Mesodermal cell (in vitro differentiated cells): ENCODE measurements around the gene FBXL14.
A peak's percentile ranks its signal among the peaks of the same experiment; 100 is the strongest.
"Not testable (repeated sequence)": the region's sequence is repeated elsewhere in the genome, so short reads cannot be mapped to it uniquely, and the experiment has no call there.

ENCODE experiments used
- H3K27ac ChIP-seq: 2 replicates; pipeline ENCODE4 v1.7.0; 2013; ENCODE audit warnings: mild to moderate bottlenecking, low read depth, low read length, moderate library complexity; ENCODE audit not compliant: severe bottlenecking
- H3K36me3 ChIP-seq: 2 replicates; pipeline ENCODE4 v1.7.1; 2013; ENCODE audit warnings: mild to moderate bottlenecking, low read length, moderate library complexity; ENCODE audit not compliant: control insufficient read depth, insufficient read depth
- H3K4me1 ChIP-seq: one replicate; pipeline ENCODE4 v1.7.1; 2013; ENCODE audit warnings: mild to moderate bottlenecking, low read length; ENCODE audit not compliant: insufficient read depth, control insufficient read depth, poor library complexity, severe bottlenecking
- H3K4me3 ChIP-seq: 2 replicates; pipeline ENCODE4 v1.7.0; 2013; ENCODE audit warnings: low read length, control low read depth, mild to moderate bottlenecking; ENCODE audit not compliant: insufficient read depth, poor library complexity, severe bottlenecking; ENCODE audit errors: extremely low read depth
- H3K9me3 ChIP-seq: 2 replicates; pipeline ENCODE4 v1.7.1; 2013; ENCODE audit warnings: mild to moderate bottlenecking, low read length, moderate library complexity; ENCODE audit not compliant: control insufficient read depth
- WGBS, 2 experiments: methylation state at CpG; one replicate each; pipeline ENCODE4 v1.1.5; 2013; ENCODE audit warnings: missing lambda C conversion rate in 2 of 2; ENCODE audit not compliant: insufficient coverage in 2 of 2; 5-methylcytosine and 5-hydroxymethylcytosine counted together

Gene FBXL14

DNA sequence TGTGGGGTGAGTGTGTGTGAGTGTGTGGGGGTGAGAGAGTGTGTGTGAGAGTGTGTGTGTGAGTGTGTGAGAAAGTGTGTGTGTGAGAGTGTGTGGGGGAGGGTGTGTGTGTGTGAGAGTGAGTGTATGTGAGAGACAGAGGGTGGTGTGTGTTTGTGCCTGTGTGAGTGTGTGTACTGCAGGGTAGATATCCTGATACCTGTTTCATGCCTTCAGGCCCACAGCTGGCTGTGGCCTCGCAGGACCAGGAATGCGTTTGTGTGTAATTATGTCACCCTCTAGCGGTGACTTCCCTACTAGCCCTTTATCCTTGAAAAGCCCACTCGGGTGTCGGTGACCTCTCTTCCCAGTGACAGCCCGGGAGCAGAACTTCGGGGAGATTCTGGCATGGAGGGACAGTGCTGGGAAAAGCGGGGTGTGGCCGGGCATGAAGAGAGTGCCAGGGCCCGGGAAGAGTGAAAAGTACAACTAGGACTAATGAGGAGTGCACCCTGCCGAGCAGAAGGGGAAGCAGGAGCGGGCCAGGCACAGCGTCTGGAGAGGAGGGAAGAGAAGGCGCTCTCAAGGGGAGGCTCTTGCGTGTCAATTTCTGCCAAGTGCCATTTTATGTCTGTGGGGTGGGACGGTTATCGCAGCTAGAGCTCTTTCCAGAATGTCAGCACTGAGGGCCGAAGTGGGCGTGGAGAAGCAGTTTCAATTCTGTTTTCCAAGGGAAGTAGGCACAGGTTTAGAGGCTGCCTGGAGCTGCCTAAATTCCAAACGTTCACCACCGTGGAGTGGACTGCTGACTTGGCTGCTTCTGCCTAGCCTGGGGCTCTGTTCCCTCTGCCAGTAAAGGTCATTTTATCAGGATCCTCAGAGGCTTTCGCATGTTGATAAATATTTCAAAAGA, 11.0 kb upstream of the FBXL14 start:
- Histone ChIP-seq H3K4me3 (peak overlapping the region; percentile 22), H3K4me1 (peaks cover 17% of the 10 kb centered on the region), H3K9me3 (no peaks in the 10 kb centered on the region), H3K36me3 (no peaks in the 10 kb centered on the region), H3K27ac (peak overlapping the region; percentile 92)
- 2 to 3% methylated on average over 17 to 19 of the region's 22 CpGs for WGBS, 2 experiments

DNA sequence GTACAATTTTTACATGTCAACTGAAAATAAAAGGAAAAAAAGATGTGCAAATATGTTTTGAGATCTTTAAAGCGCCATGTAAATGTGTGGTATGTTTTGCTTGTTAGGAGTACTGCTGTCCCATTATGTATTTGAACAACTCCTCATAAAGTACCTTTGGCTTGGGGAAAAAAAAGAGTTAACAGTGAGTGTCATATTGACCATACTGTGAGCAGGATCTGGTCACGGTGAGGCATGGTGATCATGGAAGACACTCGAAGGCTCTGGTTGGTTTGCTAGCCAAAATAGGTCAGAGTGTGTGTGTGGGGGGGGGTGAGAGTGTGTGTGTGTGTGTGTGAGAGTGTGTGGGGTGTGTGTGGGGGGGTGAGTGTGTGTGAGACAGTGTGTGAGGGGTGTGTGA, 10.1 kb upstream of the FBXL14 start:
- Histone ChIP-seq H3K36me3 (no peaks in the 10 kb centered on the region), H3K9me3 (no peaks in the 10 kb centered on the region), H3K4me1 (peaks cover 17% of the 10 kb centered on the region), H3K4me3 (no peak overlapping the region), H3K27ac (no peak overlapping the region)
- 85 to 86% methylated on average over 2 of the region's 3 CpGs for WGBS, 2 experiments

DNA sequence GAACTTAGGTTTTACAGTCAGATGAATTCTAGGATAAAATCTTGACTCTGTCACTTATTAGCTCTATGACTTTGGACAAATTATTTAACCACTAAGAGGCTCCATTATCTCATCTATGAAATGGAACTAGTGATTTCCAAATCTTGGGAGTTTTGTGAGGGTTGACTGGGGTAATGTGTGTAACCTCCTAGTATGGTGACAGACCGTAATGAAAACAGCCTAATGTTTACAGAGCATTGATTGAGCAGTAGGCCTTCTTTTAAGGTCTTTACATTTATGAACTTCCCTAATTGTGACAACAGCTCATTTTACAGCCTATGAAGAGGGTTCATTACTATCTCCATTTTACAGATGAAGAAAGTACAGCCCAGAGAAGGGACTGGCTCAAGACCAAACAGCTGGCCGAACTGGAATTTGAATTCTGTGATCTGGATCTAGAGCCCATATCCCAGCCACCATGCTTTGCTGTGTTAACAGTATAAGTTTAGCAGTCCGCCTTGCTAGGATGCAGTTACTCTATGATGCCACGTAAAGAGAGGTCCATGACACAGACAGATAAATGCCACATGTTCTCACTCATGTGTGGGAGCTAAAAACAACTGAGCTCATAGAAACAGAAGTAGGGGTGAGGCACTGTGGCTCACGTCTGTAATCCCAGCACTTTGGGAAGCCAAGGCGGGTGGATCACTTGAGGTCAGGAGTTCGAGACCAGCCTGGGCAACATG, 9.1 kb upstream of the FBXL14 start:
- Histone ChIP-seq H3K36me3 (no peaks in the 10 kb centered on the region), H3K4me1 (peaks cover 17% of the 10 kb centered on the region), H3K9me3 (no peaks in the 10 kb centered on the region), H3K27ac (no peak overlapping the region), H3K4me3 (no peak overlapping the region)
- 84 to 94% methylated on average over 4 to 5 of the region's 7 CpGs for WGBS, 2 experiments

DNA sequence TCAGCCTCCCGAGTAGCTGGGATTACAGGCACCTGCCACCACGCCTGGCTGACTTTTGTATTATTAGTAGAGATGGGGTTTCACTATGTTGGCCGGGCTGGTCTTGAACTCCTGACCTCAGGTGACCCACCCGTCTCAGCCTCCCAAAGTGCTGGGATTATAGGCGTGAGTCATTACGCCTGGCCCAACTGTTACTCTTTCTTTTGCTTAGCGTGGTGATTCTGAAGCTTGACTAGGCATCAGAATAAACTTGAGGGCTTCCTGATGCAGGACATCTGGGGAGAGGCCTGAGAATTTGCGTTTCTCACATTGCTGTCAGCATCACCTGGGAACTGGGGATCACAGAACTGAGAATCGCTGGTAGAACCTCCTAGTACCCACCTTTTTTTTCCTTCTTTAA, 8.3 kb upstream of the FBXL14 start:
- 90 to 93% methylated on average over 7 of the region's 9 CpGs for WGBS, 2 experiments
- H3K4me3 ChIP-seq: not testable (repeated sequence)

DNA sequence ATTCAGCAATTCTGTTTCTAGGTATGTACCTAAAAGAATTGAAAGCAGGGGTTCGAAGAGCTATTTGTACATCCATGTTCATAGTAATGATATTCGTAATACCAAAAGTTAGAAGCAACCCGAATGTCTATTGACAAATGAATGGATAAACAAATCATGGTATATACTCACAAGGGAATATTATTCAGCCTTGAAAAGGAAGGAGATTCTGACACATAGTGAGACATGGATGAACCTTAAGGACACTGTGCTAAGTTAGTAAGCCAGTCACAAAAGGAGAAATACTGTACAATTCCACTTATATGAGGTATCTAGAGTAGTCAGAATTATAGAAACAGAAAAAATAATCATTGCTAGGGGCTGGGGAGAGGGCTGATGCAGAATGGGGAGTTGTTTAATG, 4.4 kb upstream of the FBXL14 start:
- no peak overlapping the region for H3K4me3 ChIP-seq
- H3K27ac ChIP-seq: no peak overlapping the region
- H3K36me3 ChIP-seq: no peaks in the 10 kb centered on the region
- no peaks in the 10 kb centered on the region for H3K9me3 ChIP-seq
- H3K4me1 ChIP-seq: peaks cover 13% of the 10 kb centered on the region
- WGBS, 2 experiments: 100% methylated on average over 1 of the region's 3 CpGs

More for the DNA sequence above, 8.3 kb upstream of the FBXL14 start:
- not testable (repeated sequence) for H3K36me3 ChIP-seq, H3K9me3 ChIP-seq, H3K27ac ChIP-seq
- peaks cover 15% of the 10 kb centered on the region for H3K4me1 ChIP-seq

DNA sequence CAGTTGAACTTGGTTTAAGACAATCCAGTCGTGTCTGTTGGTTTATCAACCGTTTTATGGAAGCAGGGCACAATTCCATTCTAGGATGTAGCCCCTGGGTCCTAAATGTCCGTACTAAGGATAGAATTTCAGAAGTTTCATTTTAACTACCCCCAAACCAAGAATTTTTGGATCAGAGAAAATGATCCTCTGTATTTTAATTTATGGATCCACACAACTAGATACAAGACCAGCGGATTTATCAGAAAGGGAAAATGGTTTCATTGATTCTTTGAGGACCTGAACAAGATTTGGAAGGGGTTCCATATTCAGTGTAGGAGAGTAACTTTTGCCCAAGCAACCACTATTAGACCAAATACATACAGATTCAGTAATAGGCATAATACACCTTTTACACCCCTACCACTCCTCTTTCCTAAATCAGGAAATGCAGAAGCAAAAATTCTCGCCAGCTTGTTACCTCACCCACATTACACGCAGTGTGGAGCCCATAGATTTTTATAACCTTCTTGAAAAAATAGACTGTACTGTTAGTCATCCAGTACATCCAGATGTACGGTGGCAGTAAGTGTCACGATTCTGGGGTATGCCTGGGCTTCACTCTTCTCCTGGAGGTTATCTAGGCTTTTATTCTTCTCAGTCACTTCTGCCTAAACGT, 1.4 kb upstream of the FBXL14 start:
- Histone ChIP-seq H3K9me3 (no peaks in the 10 kb centered on the region), H3K27ac (no peak overlapping the region), H3K36me3 (peaks cover 9% of the 10 kb centered on the region), H3K4me1 (peaks cover 16% of the 10 kb centered on the region), H3K4me3 (no peak overlapping the region)
- WGBS, 2 experiments: 89 to 97% methylated on average over 3 to 4 of the region's 9 CpGs

DNA sequence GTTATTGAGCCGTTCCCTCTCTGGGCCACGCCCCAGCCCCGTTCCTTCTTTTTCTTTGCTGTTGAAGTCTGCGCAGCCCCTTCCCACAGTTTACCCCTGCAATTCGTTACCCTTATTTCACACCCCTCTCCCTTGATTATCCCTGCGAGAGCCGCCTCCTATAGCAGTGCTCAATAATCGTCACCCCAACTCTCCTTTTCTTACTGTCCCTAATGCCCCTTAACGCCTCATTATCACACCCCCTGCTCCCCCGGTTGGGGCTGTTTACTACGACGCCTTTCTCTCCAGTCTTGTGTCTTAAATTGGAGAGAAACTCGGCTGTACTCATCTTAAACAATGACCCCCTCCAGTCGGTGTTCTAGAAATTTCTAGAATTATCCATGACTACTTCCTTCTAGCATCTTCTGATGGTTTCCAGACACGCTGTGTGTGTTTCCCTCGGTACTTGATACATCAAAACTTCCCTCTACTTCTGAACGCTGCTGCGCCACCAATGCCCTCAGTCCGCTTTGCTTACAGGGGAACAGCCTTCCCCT, 713 bp upstream of the FBXL14 start:
- 20 to 21% methylated on average over 15 to 18 of the region's 19 CpGs for WGBS, 2 experiments
- peaks cover 9% of the 10 kb centered on the region for H3K36me3 ChIP-seq
- H3K27ac ChIP-seq: peak overlapping the region; percentile 85
- no peaks in the 10 kb centered on the region for H3K9me3 ChIP-seq
- H3K4me1 ChIP-seq: peaks cover 21% of the 10 kb centered on the region
- peak overlapping the region; percentile 57 for H3K4me3 ChIP-seq

DNA sequence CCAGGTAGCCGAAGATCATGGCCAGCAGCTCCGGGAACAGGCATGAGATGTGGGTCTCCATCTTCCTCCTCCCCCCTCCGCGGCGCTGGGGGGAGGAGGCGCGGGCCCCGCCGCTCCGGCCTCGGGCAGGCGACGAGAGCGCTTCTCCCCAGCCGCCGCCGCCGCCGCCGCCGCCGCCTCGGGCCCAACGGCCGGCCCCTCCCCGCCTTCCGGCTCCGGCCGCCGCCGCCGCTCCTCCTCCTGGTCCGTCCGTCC, 448 bp downstream of the FBXL14 start:
- 0% methylated on average over 16 to 27 of the region's 34 CpGs for WGBS, 2 experiments
- H3K27ac ChIP-seq: peak overlapping the region; percentile 36
- peaks cover 9% of the 10 kb centered on the region for H3K36me3 ChIP-seq
- no peaks in the 10 kb centered on the region for H3K9me3 ChIP-seq
- H3K4me3 ChIP-seq: peak overlapping the region; percentile 57
- H3K4me1 ChIP-seq: peaks cover 29% of the 10 kb centered on the region

DNA sequence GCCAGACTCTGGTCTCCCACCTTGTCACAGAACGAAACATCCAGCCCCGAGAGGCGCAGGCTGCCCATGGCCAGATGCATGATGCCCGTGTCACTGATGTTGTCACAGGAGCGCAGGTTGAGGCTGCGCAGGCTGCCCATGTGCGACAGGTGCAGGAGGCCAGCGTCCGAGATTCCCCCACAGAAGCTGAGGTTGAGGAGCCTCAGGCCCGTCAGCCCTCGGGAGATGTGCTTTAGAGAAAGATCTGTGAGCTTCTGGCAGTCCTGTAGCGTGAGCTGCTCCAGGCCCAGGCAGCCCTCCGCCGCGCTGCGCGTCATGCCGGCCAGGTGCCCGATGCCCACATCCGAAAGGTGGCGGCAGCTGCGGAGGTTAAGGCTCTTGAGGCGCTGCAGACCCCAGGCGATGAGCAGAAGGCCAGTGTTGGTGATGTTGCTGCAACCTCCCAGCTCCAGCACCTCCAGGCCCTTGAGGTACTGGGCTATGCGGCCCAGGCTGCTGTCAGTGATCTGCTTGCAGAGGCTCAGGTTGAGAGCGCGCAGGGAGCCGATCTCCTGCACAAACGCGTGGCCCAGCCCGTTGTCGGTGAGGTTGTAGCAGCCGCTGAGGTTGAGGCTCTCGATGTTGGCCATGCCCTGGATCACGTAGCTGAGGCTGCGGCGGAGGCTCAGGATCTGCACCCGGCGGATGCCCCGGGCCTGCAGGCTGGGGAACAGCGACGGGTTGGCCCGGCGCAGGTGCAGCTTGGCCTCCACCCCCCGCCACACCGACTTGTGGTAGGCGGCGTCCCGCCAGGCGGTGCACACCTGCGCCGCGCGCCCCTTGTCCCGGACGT, 991 bp downstream of the FBXL14 start:
- Histone ChIP-seq H3K36me3 (peaks cover 9% of the 10 kb centered on the region), H3K4me1 (peaks cover 30% of the 10 kb centered on the region), H3K27ac (peak overlapping the region; percentile 36), H3K4me3 (peak overlapping the region; percentile 57), H3K9me3 (no peaks in the 10 kb centered on the region)
- whole genome bisulfite sequencing, 2 experiments: 3 to 4% methylated on average over 54 to 56 of the region's 56 CpGs
